HCT116 (cell line): ENCODE data around the gene ZNF425. TPM values are rescaled to one million over a fixed set of nuclear protein-coding genes. Genes with fewer than 3 reads are reported as not detected.

Experiments used
- ATAC-seq: fragments of 200-7000 bp; cut with Tn5 transposase; 2 replicates; pipeline ENCODE4 v1.9.1; 2020; ENCODE audit warnings: mild to moderate bottlenecking, moderate library complexity
- BruUV-seq: library from RNA; stranded (reverse); fragments of 400-500 nt; replicated peaks from 2 replicates; lab custom pipeline; 2021; lab: Mats Ljungman, UMichigan
- CTCF ChIA-PET: fragments of 300-600 bp; sonication (Branson Sonifier 250); formaldehyde crosslinking; loops from one replicate; lab custom pipeline; 2021; ENCODE audit warnings: antibody characterized with exemption; lab: Charles Lee
- POLR2A ChIA-PET: fragments of 300-600, 350-600 bp; sonication (Branson Sonifier 250); formaldehyde crosslinking; loops from one replicate; lab custom pipeline; 2021; ENCODE audit warnings: antibody characterized with exemption; lab: Charles Lee
- RAD21 ChIA-PET, 2 experiments: fragments of 300-600 bp; sonication (Branson Sonifier 250); formaldehyde crosslinking; loops; one replicate each; lab custom pipeline; 2023; ENCODE audit warnings: low total read pairs in 2 of 2; ENCODE audit not compliant: uncharacterized antibody in 2 of 2, unreplicated experiment in 2 of 2, low non-redundant PET in 1 of 2; lab: Charles Lee
- DNase-seq: peaks from one replicate; pipeline ENCODE4 v3.0.0-alpha.2; 2010; ENCODE audit warnings: low read depth, low spot score
- H2AFZ ChIP-seq: fragments of 200-600 bp; shearing (Covaris generic), sonication (generic); 2 replicates; pipeline ENCODE4 v1.6.1; 2017; ENCODE audit warnings: low read depth, mixed run types, mixed read lengths, antibody characterized with exemption, low read length; ENCODE audit not compliant: poor library complexity, severe bottlenecking
- H3K27ac ChIP-seq: 2 replicates; pipeline ENCODE4 v1.5.1; 2012; ENCODE audit warnings: low read depth, low read length
- H3K27me3 ChIP-seq: fragments of 200-600 bp; sonication (generic); 2 replicates; pipeline ENCODE4 v1.6.1; 2016; ENCODE audit warnings: mixed run types, low read length, mixed read lengths; ENCODE audit not compliant: insufficient read depth
- H3K36me3 ChIP-seq, 2 experiments: fragments of 200-500 bp in 1 of 2; fragments of 200-600 bp in 1 of 2; sonication (Bioruptor generic) in 1 of 2; sonication (generic) in 1 of 2; 2 replicates each; pipeline versions ENCODE4 v1.5.1 to v1.6.1; 2014 to 2016; ENCODE audit warnings: low read length in 2 of 2, inconsistent platforms in 1 of 2, mixed read lengths in 1 of 2, mixed run types in 1 of 2; ENCODE audit not compliant: insufficient read depth in 2 of 2, control insufficient read depth in 1 of 2
- H3K4me1 ChIP-seq, 2 experiments: fragments of 200-600 bp in 1 of 2; sonication (generic) in 1 of 2; 2 replicates each; pipeline versions ENCODE4 v1.5.1 to v1.6.1; 2012 to 2017; ENCODE audit warnings: low read length in 2 of 2, inconsistent platforms in 1 of 2, mild to moderate bottlenecking in 1 of 2, mixed read lengths in 1 of 2, mixed run types in 1 of 2, moderate library complexity in 1 of 2; ENCODE audit not compliant: insufficient read depth in 2 of 2, control insufficient read depth in 1 of 2
- H3K4me2 ChIP-seq: fragments of 200-600 bp; sonication (generic); 2 replicates; pipeline ENCODE4 v1.6.1; 2017; ENCODE audit warnings: mixed run types, low read length, mixed read lengths
- H3K4me3 ChIP-seq, 2 experiments: fragments of 200-600 bp in 1 of 2; sonication (generic) in 1 of 2; replicated peaks in 1 of 2; 2 replicates each; pipeline ENCODE4 v1.5.1; 2011 to 2016; ENCODE audit warnings: low read length in 2 of 2, control low read depth in 1 of 2, low read depth in 1 of 2, mild to moderate bottlenecking in 1 of 2, mixed read lengths in 1 of 2, mixed run types in 1 of 2
- H3K79me2 ChIP-seq: fragments of 200-600 bp; sonication (generic); 2 replicates; pipeline ENCODE4 v1.6.1; 2017; ENCODE audit warnings: mild to moderate bottlenecking, mixed run types, low read length, moderate library complexity, mixed read lengths; ENCODE audit not compliant: insufficient read depth
- H3K9ac ChIP-seq: fragments of 200-600 bp; sonication (generic); 2 replicates; pipeline ENCODE4 v1.6.1; 2016; ENCODE audit warnings: low read length, mixed read lengths
- H3K9me2 ChIP-seq: fragments of 200-600 bp; sonication (generic), shearing (Covaris generic); 2 replicates; pipeline ENCODE4 v1.6.1; 2017; ENCODE audit warnings: mixed run types, mild to moderate bottlenecking, moderate library complexity; ENCODE audit not compliant: insufficient read depth
- H3K9me3 ChIP-seq, 2 experiments: fragments of 200-500 bp in 1 of 2; fragments of 200-600 bp in 1 of 2; sonication (Bioruptor generic) in 1 of 2; sonication (generic) in 1 of 2; 2 replicates each; pipeline ENCODE4 v1.6.1; 2014 to 2017; ENCODE audit warnings: low read length in 2 of 2, mixed read lengths in 2 of 2, inconsistent platforms in 1 of 2, low read depth in 1 of 2, mild to moderate bottlenecking in 1 of 2, mixed run types in 1 of 2, moderate library complexity in 1 of 2; ENCODE audit not compliant: control insufficient read depth in 1 of 2, insufficient read depth in 1 of 2
- H4K20me1 ChIP-seq: fragments of 200-600 bp; sonication (generic), shearing (Covaris generic); 2 replicates; pipeline ENCODE4 v1.6.1; 2017; ENCODE audit warnings: mixed run types, mild to moderate bottlenecking, moderate library complexity; ENCODE audit not compliant: insufficient read depth
- CBX3 ChIP-seq: IDR thresholded peaks from 2 replicates; pipeline ENCODE4 v1.6.1; 2012; ENCODE audit warnings: low read depth
- CEBPB ChIP-seq: IDR thresholded peaks from 2 replicates; pipeline ENCODE4 v1.6.1; 2012; ENCODE audit warnings: low read depth
- CTCF ChIP-seq, 3 experiments: fragments of 200-600 bp in 1 of 3; sonication (generic) in 1 of 3; IDR thresholded peaks in 2 of 3; conservative IDR thresholded peaks in 1 of 3; 2 replicates each; pipeline ENCODE4 v1.5.1; 2012 to 2017; ENCODE audit warnings: low read depth in 2 of 3, low read length in 2 of 3, antibody characterized with exemption in 1 of 3, borderline replicate concordance in 1 of 3, control low read depth in 1 of 3, mild to moderate bottlenecking in 1 of 3, mixed read lengths in 1 of 3, mixed run types in 1 of 3, moderate library complexity in 1 of 3; ENCODE audit not compliant: insufficient read depth in 1 of 3
- EGR1 ChIP-seq: IDR thresholded peaks from 2 replicates; pipeline ENCODE4 v1.6.1; 2012; ENCODE audit warnings: low read depth
- ELF1 ChIP-seq: IDR thresholded peaks from 2 replicates; pipeline ENCODE4 v1.6.1; 2012; ENCODE audit warnings: low read depth, borderline replicate concordance
- EZH2 ChIP-seq: fragments of 200-600 bp; sonication (generic); IDR thresholded peaks from 2 replicates; pipeline ENCODE4 v1.6.1; 2017; ENCODE audit warnings: antibody characterized with exemption, mixed run types
- FOSL1 ChIP-seq: IDR thresholded peaks from 2 replicates; pipeline ENCODE4 v1.6.1; 2012; ENCODE audit warnings: low read depth
- JUND ChIP-seq: IDR thresholded peaks from 2 replicates; pipeline ENCODE4 v1.6.1; 2012
- POLR2AphosphoS5 ChIP-seq: IDR thresholded peaks from 2 replicates; pipeline ENCODE4 v1.6.1; 2011; ENCODE audit warnings: mild to moderate bottlenecking, low read depth, low read length, moderate library complexity
- RAD21 ChIP-seq: IDR thresholded peaks from 2 replicates; pipeline ENCODE4 v1.6.1; 2012; ENCODE audit warnings: low read depth, mild to moderate bottlenecking
- REST ChIP-seq: IDR thresholded peaks from 2 replicates; pipeline ENCODE4 v1.6.1; 2012; ENCODE audit warnings: low read depth
- SIN3A ChIP-seq: IDR thresholded peaks from 2 replicates; pipeline ENCODE4 v1.6.1; 2012; ENCODE audit warnings: low read depth
- SP1 ChIP-seq: IDR thresholded peaks from 2 replicates; pipeline ENCODE4 v1.6.1; 2012; ENCODE audit warnings: low read depth
- SRF ChIP-seq: IDR thresholded peaks from 2 replicates; pipeline ENCODE4 v1.6.1; 2012; ENCODE audit warnings: low read depth
- TCF7L2 ChIP-seq: IDR thresholded peaks from 2 replicates; pipeline ENCODE4 v1.7.0; 2011; ENCODE audit warnings: borderline replicate concordance, inconsistent platforms; ENCODE audit not compliant: insufficient read depth, insufficient read length; ENCODE audit errors: extremely low read depth
- YY1 ChIP-seq: IDR thresholded peaks from 2 replicates; pipeline ENCODE4 v1.6.1; 2011; ENCODE audit warnings: low read length, low read depth, moderate library complexity, mild to moderate bottlenecking; ENCODE audit not compliant: insufficient replicate concordance; ENCODE audit errors: extremely low read depth
- ZBTB33 ChIP-seq: IDR thresholded peaks from 2 replicates; pipeline ENCODE4 v1.6.1; 2011; ENCODE audit warnings: mild to moderate bottlenecking, low read length, moderate library complexity; ENCODE audit not compliant: insufficient replicate concordance; ENCODE audit errors: extremely low read depth
- ZFX ChIP-seq: fragments of 450-650 bp; IDR thresholded peaks from 2 replicates; pipeline ENCODE4 v1.6.1; 2017
- ZNF274 ChIP-seq: fragments of 200-500 bp; sonication (Bioruptor generic); IDR thresholded peaks from 2 replicates; pipeline ENCODE4 v1.6.1; 2014; ENCODE audit warnings: mild to moderate bottlenecking, low read depth, low read length, inconsistent platforms
- intact Hi-C: fragments of 100-400 bp; cut with micrococcal nuclease; formaldehyde crosslinking; loops from 2 replicates; pipeline ENCODE4 v1.10.0; 2022
- total RNA-seq: library from RNA; stranded (reverse); gene quantifications from one replicate; pipeline ENCODE4 v1.2.1, GENCODE V29; 2021; ENCODE audit not compliant: unreplicated experiment

The ZNF425 gene
- total RNA-seq, 1 experiment from 2014 or later, result 2.1 TPM

- H3K27me3 ChIP-seq, result no peaks in the 10 kb centered on the region
- intact Hi-C loops, result no loop called here
- ChIA-PET RAD21 (interaction anchor here in 1 of 2 experiments (0.6 kb wide), 1 partner anchor 198 kb away, joined by 6 read pairs; no protein-coding TSS in a partner anchor), POLR2A (no interaction called here), CTCF (no interaction called here)
- no peak overlapping the region for H2AFZ ChIP-seq
- H3K4me1 ChIP-seq, result peaks cover 2 to 22% of the 10 kb centered on the region in 2 experiments; a peak in 1 of 4 replicates
- no peaks in the 10 kb centered on the region for H3K9me2 ChIP-seq
- ATAC-seq (no peak), DNase-seq (no peak)
- no peaks in the 10 kb centered on the region for H3K9me3 ChIP-seq
- no peak for TF ChIP-seq JUND
- TF ChIP-seq CTCF (IDR thresholded peaks at IDR 0.05 in 2 of 3, conservative IDR thresholded peaks at IDR 0.05 in 1 of 3; ENCODE audit: borderline replicate concordance in 1 of 3, insufficient read depth in 1 of 3, low read depth in 2 of 3, low read length in 2 of 3), result no peak
- TF ChIP-seq CBX3, result no peak
- no peak for TF ChIP-seq POLR2AphosphoS5
- TF ChIP-seq ELF1, result no peak
- TF ChIP-seq REST, result no peak
- TF ChIP-seq EGR1, result no peak
- TF ChIP-seq CEBPB, result no peak
- TF ChIP-seq TCF7L2, result no peak
- TF ChIP-seq SIN3A, result no peak
- no peak for TF ChIP-seq ZNF274
- no peak for TF ChIP-seq SRF
- TF ChIP-seq YY1, result no peak
- no peak for TF ChIP-seq EZH2
- TF ChIP-seq ZFX, result no peak
- no peak for TF ChIP-seq FOSL1
- no peak for TF ChIP-seq ZBTB33
- no peak for TF ChIP-seq RAD21
- no peak for TF ChIP-seq SP1
- peaks cover 22% of the 10 kb centered on the region for H3K79me2 ChIP-seq
- H4K20me1 ChIP-seq, result no peaks in the 10 kb centered on the region
- no peak overlapping the region for H3K27ac ChIP-seq
- BruUV-seq, result no TSS peak
- no peak overlapping the region for H3K4me2 ChIP-seq
- H3K9ac ChIP-seq, result no peak overlapping the region
- no peak overlapping the region for H3K4me3 ChIP-seq
- H3K36me3 ChIP-seq, result no peaks in the 10 kb centered on the region
Observed at GRCh38 chr7:149093228-149093627, 32.9 kb downstream of the ZNF425 start.
